ENCODE measurements around the gene DNAJA3. TPM values are rescaled to one million over a fixed set of nuclear protein-coding genes. Genes with fewer than 3 reads are reported as not detected.
A peak's percentile ranks its signal among the peaks of the same experiment; 100 is the strongest.

Gene DNAJA3
- total and polyA plus RNA-seq, 8 donors = 29.0 to 53.5 (median 35.6) TPM

DNA sequence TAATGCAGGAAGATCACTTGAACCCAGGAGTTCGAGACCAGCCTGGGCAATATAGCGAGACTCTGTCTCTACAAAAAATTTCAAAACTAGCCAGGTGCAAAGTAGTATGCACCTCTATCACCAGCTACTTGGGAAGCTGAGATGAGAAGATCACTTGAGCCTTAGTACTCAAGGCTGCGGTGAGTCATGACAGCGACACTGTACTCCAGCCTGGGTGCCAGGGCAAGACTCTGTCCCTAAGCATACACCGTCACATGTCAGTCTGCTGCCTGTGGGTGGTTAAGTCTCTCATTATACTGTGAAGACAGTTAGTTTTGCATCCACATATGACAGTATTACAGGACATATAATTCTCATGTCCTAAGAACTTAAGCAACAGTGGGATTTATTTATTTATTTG, 27.0 kb downstream of the DNAJA3 start:
- H3K27me3 ChIP-seq = no peaks in the 10 kb centered on the region
- no peak for DNase-seq
- peak; percentile 66 for ATAC-seq
- H3K9me3 ChIP-seq = no peaks in the 10 kb centered on the region
- intact Hi-C loops (cut with DNase I) = no loop called here
- H3K4me1 ChIP-seq = no peaks in the 10 kb centered on the region
- peaks cover 0 to 96% of the 10 kb centered on the region in 2 donors for H3K36me3 ChIP-seq
- H3K4me3 ChIP-seq = no peak overlapping the region
- no peak overlapping the region for H3K27ac ChIP-seq
- TF ChIP-seq CTCF (IDR thresholded peaks at IDR 0.05) = no peak

DNA sequence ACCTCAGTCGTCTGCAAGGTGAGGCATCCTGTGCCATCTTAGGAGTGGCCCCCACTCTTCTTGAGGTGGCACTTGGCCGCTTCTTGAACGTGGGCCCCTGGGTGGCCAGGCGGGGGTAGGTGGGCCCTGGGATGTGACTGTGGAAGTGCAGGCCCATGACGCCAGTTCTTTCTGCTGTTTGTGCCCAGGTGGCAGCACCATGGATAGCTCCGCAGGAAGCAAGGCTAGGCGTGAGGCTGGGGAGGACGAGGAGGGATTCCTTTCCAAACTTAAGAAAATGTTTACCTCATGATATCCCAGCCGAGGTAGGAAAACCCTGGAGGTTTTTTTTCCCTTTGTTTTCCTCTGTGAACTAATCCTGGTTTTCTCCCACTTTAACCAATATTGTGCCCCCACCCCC, 29.0 kb downstream of the DNAJA3 start:
- TF ChIP-seq CTCF (IDR thresholded peaks at IDR 0.05) = no peak

GRCh38 chr16:4455081-4455480, 29.4 kb downstream of the DNAJA3 start:
- Histone ChIP-seq H3K9me3 (no peaks in the 10 kb centered on the region), H3K4me1 (peaks cover 6 to 12% of the 10 kb centered on the region in 2 donors), H3K4me3 (no peak overlapping the region), H3K36me3 (peaks cover 0 to 86% of the 10 kb centered on the region in 2 donors), H3K27ac (no peak overlapping the region), H3K27me3 (no peaks in the 10 kb centered on the region)
- no peak for ATAC-seq
- intact Hi-C loops (cut with DNase I) = no loop called here
- TF ChIP-seq CTCF (IDR thresholded peaks at IDR 0.05) = no peak
- peak in 1 of 4 donors; percentile 45 for DNase-seq

More for the DNA sequence above, 29.0 kb downstream of the DNAJA3 start:
- intact Hi-C loops (cut with DNase I) = no loop called here
- ATAC-seq (no peak), DNase-seq (no peak)
- Histone ChIP-seq H3K4me3 (no peak overlapping the region), H3K36me3 (peaks cover 0 to 90% of the 10 kb centered on the region in 2 donors), H3K27ac (no peak overlapping the region), H3K27me3 (no peaks in the 10 kb centered on the region), H3K9me3 (no peaks in the 10 kb centered on the region), H3K4me1 (peaks cover 6 to 10% of the 10 kb centered on the region in 2 donors)

DNA sequence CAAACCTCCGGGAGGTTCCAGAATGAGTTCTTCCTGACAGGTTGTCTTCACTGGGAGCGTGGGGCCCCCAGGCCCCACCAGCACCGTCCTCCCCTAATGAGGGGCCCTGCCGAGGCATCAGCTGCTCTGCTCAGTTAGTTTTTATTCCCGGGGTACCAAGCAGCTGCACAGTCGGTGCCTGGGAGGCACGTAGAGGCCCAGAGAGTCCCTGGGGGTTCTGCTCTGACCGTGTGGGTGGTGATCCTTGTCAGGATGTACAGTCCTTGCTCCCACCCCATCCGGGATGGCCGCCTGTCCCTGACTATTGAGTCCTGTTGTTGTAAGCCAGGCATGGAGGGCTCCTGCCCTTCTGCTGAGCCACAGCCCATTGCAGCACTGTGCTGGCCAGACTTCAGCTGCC, 30.3 kb downstream of the DNAJA3 start:
- Histone ChIP-seq H3K36me3 (peaks cover 0 to 81% of the 10 kb centered on the region in 2 donors), H3K4me3 (no peak overlapping the region), H3K9me3 (no peaks in the 10 kb centered on the region), H3K27ac (no peak overlapping the region), H3K27me3 (no peaks in the 10 kb centered on the region), H3K4me1 (peaks cover 6 to 12% of the 10 kb centered on the region in 2 donors)
- TF ChIP-seq CTCF (IDR thresholded peaks at IDR 0.05) = no peak
- ATAC-seq (no peak), DNase-seq (no peak)
- intact Hi-C loops (cut with DNase I) = no loop called here

DNA sequence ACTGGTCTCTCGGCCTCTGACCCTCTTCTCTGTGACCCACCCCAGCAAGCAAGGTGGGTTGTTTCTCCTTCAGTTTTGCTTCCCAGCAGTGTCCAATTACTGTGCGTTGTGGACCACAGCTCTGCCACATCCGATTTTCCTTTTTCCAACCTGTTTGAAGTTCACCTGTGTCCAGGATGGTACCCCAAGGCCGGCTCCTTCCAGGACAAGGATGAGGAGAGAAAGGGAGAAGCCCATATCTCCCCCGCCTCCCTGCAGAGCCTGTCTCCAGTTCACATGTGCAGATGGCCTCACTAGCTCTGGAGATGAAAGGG, 35.2 kb downstream of the DNAJA3 start:
- H3K27me3 ChIP-seq = no peaks in the 10 kb centered on the region
- DNase-seq (no peak), ATAC-seq (no peak)
- no peak overlapping the region for H3K4me3 ChIP-seq
- H3K36me3 ChIP-seq = peaks cover 0 to 85% of the 10 kb centered on the region in 2 donors
- TF ChIP-seq CTCF (IDR thresholded peaks at IDR 0.05) = no peak
- H3K9me3 ChIP-seq = no peaks in the 10 kb centered on the region
- no peak overlapping the region for H3K27ac ChIP-seq
- H3K4me1 ChIP-seq = peaks cover 6 to 12% of the 10 kb centered on the region in 2 donors
- intact Hi-C loops (cut with DNase I) = no loop called here
